CD4-positive, alpha-beta memory T cell (primary cell): ENCODE measurements around the gene CNPPD1. TPM values are rescaled to one million over a fixed set of nuclear protein-coding genes. Genes with fewer than 3 reads are reported as not detected.
A peak's percentile ranks its signal among the peaks of the same experiment; 100 is the strongest.

Experiments used
- CTCF ChIA-PET: fragments of 350-600 bp; sonication (Branson Sonifier 250); formaldehyde crosslinking; loops from one replicate; lab custom pipeline; 2021; ENCODE audit warnings: inconsistent platforms; ENCODE audit not compliant: partially characterized antibody; lab: Charles Lee
- POLR2A ChIA-PET: fragments of 350-600 bp; sonication (Branson Sonifier 250); formaldehyde crosslinking; loops from one replicate; lab custom pipeline; 2021; ENCODE audit not compliant: partially characterized antibody; lab: Charles Lee
- DNase-seq, 5 donors: peaks; one replicate each; pipeline versions ENCODE4 v3.0.0 to v3.0.0-alpha.2; 2020 to 2022; ENCODE audit warnings: mixed read lengths in 1 of 5
- H3K27ac ChIP-seq: one replicate; pipeline ENCODE4 v1.7.0; 2013; ENCODE audit warnings: low read depth, low read length
- H3K27me3 ChIP-seq: 2 replicates; pipeline ENCODE4 v1.7.0; 2013; ENCODE audit warnings: mild to moderate bottlenecking, low read length, moderate library complexity; ENCODE audit not compliant: insufficient read depth
- H3K36me3 ChIP-seq: 2 replicates; pipeline ENCODE4 v1.7.0; 2013; ENCODE audit warnings: mild to moderate bottlenecking, low read length, moderate library complexity; ENCODE audit not compliant: insufficient read depth
- H3K4me1 ChIP-seq: 2 replicates; pipeline ENCODE4 v1.7.0; 2013; ENCODE audit warnings: mild to moderate bottlenecking, low read length, moderate library complexity; ENCODE audit not compliant: insufficient read depth
- H3K4me3 ChIP-seq, 2 donors: one replicate each; pipeline ENCODE4 v1.7.0; 2013; ENCODE audit warnings: low read length in 2 of 2, mild to moderate bottlenecking in 1 of 2
- H3K9me3 ChIP-seq, 2 donors: one replicate each; pipeline ENCODE4 v1.7.0; 2013; ENCODE audit warnings: low read length in 2 of 2, control low read depth in 1 of 2; ENCODE audit not compliant: control insufficient read depth in 1 of 2
- H3K27ac Mint-ChIP-seq, 7 donors: one replicate each; pipeline ENCODE4 v1.8.0; 2020 to 2021; ENCODE audit warnings: mixed read lengths in 7 of 7, mild to moderate bottlenecking in 6 of 7, inconsistent platforms in 3 of 7, moderate library complexity in 3 of 7
- H3K27me3 Mint-ChIP-seq, 2 donors: one replicate each; pipeline ENCODE4 v1.8.0; 2020 to 2021; ENCODE audit warnings: mixed read lengths in 2 of 2
- H3K36me3 Mint-ChIP-seq, 2 donors: one replicate each; pipeline ENCODE4 v1.8.0; 2020 to 2021; ENCODE audit warnings: mixed read lengths in 2 of 2, inconsistent platforms in 1 of 2, mild to moderate bottlenecking in 1 of 2
- H3K4me1 Mint-ChIP-seq, 4 donors: one replicate each; pipeline ENCODE4 v1.8.0; 2020 to 2021; ENCODE audit warnings: mixed read lengths in 4 of 4, mild to moderate bottlenecking in 1 of 4
- H3K4me3 Mint-ChIP-seq, 8 donors: one replicate each; pipeline ENCODE4 v1.8.0; 2020 to 2021; ENCODE audit warnings: mixed read lengths in 8 of 8, mild to moderate bottlenecking in 7 of 8, moderate library complexity in 6 of 8, inconsistent platforms in 3 of 8
- H3K9me3 Mint-ChIP-seq, 8 donors: one replicate each; pipeline ENCODE4 v1.8.0; 2020 to 2021; ENCODE audit warnings: mixed read lengths in 8 of 8, mild to moderate bottlenecking in 5 of 8, inconsistent platforms in 3 of 8, moderate library complexity in 1 of 8
- intact Hi-C: fragments of 100-400 bp; cut with micrococcal nuclease; formaldehyde crosslinking; loops from one replicate; pipeline ENCODE4 v1.15.1; 2023
- polyA plus RNA-seq, 2 donors: library from polyadenylated mRNA; unstranded; fragments of 300-500 nt; fragmentation: Illumina TruSeq; gene quantifications; one replicate each; pipeline ENCODE4 v1.2.3, GENCODE V29; 2021
- total RNA-seq, 2 experiments: library from RNA; stranded (reverse); gene quantifications; one replicate each; pipeline ENCODE4 v1.2.3, GENCODE V29; 2021

Gene CNPPD1
- total and polyA plus RNA-seq, 4 experiments from 2014 or later, result 76.5 to 83.3 (median 80.7) TPM

GRCh38 chr2:219197388-219197787, 20.7 kb upstream of the CNPPD1 start:
- Histone ChIP-seq H3K9me3 (no peaks in the 10 kb centered on the region), H3K36me3 (no peaks in the 10 kb centered on the region), H3K4me3 (no peak overlapping the region), H3K27me3 (no peaks in the 10 kb centered on the region), H3K4me1 (no peaks in the 10 kb centered on the region), H3K27ac (no peak overlapping the region)
- intact Hi-C loops, result no loop called here
- Mint-ChIP-seq H3K27me3 (peaks cover 5 to 8% of the 10 kb centered on the region in 2 donors), H3K9me3 (no peaks in the 10 kb centered on the region), H3K27ac (no peak overlapping the region), H3K4me1 (peaks cover 2 to 8% (median 4%) of the 10 kb centered on the region in 4 donors), H3K4me3 (no peak overlapping the region), H3K36me3 (peaks cover 0 to 3% of the 10 kb centered on the region in 2 donors)
- POLR2A ChIA-PET, result interaction anchor here (0.8 to 2.6 kb wide), 2 partner anchors 9 to 17 kb away, joined by 3 to 13 read pairs; partner anchors contain the start of gene ZFAND2B
- no peak for DNase-seq
- CTCF ChIA-PET, result interaction anchor here (1.2 kb wide), 1 partner anchor 9 kb away, joined by 3 read pairs; no protein-coding TSS in a partner anchor

GRCh38 chr2:219186754-219187456, 10.2 kb upstream of the CNPPD1 start:
- Mint-ChIP-seq H3K4me1 (peaks cover 8 to 20% (median 8%) of the 10 kb centered on the region in 4 donors), H3K4me3 (no peak overlapping the region), H3K27me3 (no peaks in the 10 kb centered on the region), H3K27ac (peak overlapping the region in 5 of 7 donors; percentile 30 to 55 (median 49)), H3K36me3 (peaks cover 20 to 30% of the 10 kb centered on the region in 2 donors), H3K9me3 (no peaks in the 10 kb centered on the region)
- Histone ChIP-seq H3K27me3 (no peaks in the 10 kb centered on the region), H3K27ac (no peak overlapping the region), H3K36me3 (peaks cover 25% of the 10 kb centered on the region), H3K4me1 (peaks cover 13% of the 10 kb centered on the region), H3K9me3 (no peaks in the 10 kb centered on the region), H3K4me3 (no peak overlapping the region)
- POLR2A ChIA-PET, result no interaction called here
- no peak for DNase-seq
- intact Hi-C loops, result no loop called here
- CTCF ChIA-PET, result no interaction called here

- H3K36me3 ChIP-seq, result peaks cover 50% of the 10 kb centered on the region
- Mint-ChIP-seq H3K9me3 (no peaks in the 10 kb centered on the region), H3K4me1 (peaks cover 20 to 48% (median 30%) of the 10 kb centered on the region in 4 donors), H3K36me3 (peaks cover 32 to 51% of the 10 kb centered on the region in 2 donors), H3K4me3 (no peak overlapping the region), H3K27me3 (no peaks in the 10 kb centered on the region), H3K27ac (peak overlapping the region in 4 of 7 donors; percentile 36 to 81 (median 60))
- peaks cover 39% of the 10 kb centered on the region for H3K4me1 ChIP-seq
- intact Hi-C loops, result no loop called here
- no peak overlapping the region for H3K27ac ChIP-seq
- no peaks in the 10 kb centered on the region for H3K9me3 ChIP-seq
- ChIA-PET CTCF (interaction anchor here (1.2 to 5.6 kb wide), 5 partner anchors 9 to 111 kb away, joined by 3 to 22 read pairs (median 4); partner anchors contain the start of gene SLC23A3), POLR2A (interaction anchor here (0.7 to 1.6 kb wide), 3 partner anchors 12 to 66 kb away, joined by 3 to 4 read pairs (median 4); partner anchors contain the start of gene ZFAND2B)
- no peak overlapping the region for H3K4me3 ChIP-seq
- DNase-seq, result no peak
- no peaks in the 10 kb centered on the region for H3K27me3 ChIP-seq
Measured at GRCh38 chr2:219184121-219184520, 7.4 kb upstream of the CNPPD1 start.

GRCh38 chr2:219183151-219183772, 6.5 kb upstream of the CNPPD1 start:
- H3K27ac ChIP-seq, result no peak overlapping the region
- peaks cover 32 to 57% of the 10 kb centered on the region in 2 donors for H3K36me3 Mint-ChIP-seq
- H3K4me1 Mint-ChIP-seq, result peaks cover 26 to 54% (median 36%) of the 10 kb centered on the region in 4 donors
- H3K4me3 ChIP-seq, result no peak overlapping the region
- no peaks in the 10 kb centered on the region for H3K27me3 ChIP-seq
- H3K4me3 Mint-ChIP-seq, result no peak overlapping the region
- H3K27ac Mint-ChIP-seq, result peak overlapping the region; percentile 31 to 89 (median 70)
- no peaks in the 10 kb centered on the region for H3K9me3 Mint-ChIP-seq
- H3K9me3 ChIP-seq, result no peaks in the 10 kb centered on the region
- ChIA-PET POLR2A (interaction anchor here (1.2 to 5.3 kb wide), 3 partner anchors 23 to 66 kb away, joined by 4 to 44 read pairs (median 5); partner anchors contain the start of gene ZFAND2B), CTCF (interaction anchor here (1.0 to 5.6 kb wide), 5 partner anchors 10 to 112 kb away, joined by 3 to 22 read pairs (median 3); partner anchors contain the start of gene SLC23A3)
- peaks cover 50% of the 10 kb centered on the region for H3K36me3 ChIP-seq
- peaks cover 45% of the 10 kb centered on the region for H3K4me1 ChIP-seq
- intact Hi-C loops, result no loop called here
- no peaks in the 10 kb centered on the region for H3K27me3 Mint-ChIP-seq
- no peak for DNase-seq

- Histone ChIP-seq H3K9me3 (no peaks in the 10 kb centered on the region), H3K4me3 (no peak overlapping the region), H3K36me3 (peaks cover 50% of the 10 kb centered on the region), H3K4me1 (peaks cover 45% of the 10 kb centered on the region), H3K27me3 (no peaks in the 10 kb centered on the region), H3K27ac (peak overlapping the region; percentile 15)
- H3K27me3 Mint-ChIP-seq, result no peaks in the 10 kb centered on the region
- intact Hi-C loops, result no loop called here
- H3K27ac Mint-ChIP-seq, result peak overlapping the region in 6 of 7 donors; percentile 29 to 89 (median 68)
- peaks cover 27 to 56% (median 38%) of the 10 kb centered on the region in 4 donors for H3K4me1 Mint-ChIP-seq
- H3K9me3 Mint-ChIP-seq, result no peaks in the 10 kb centered on the region
- peak overlapping the region in 1 of 8 donors; percentile 63 for H3K4me3 Mint-ChIP-seq
- POLR2A ChIA-PET, result interaction anchor here (1.1 to 5.3 kb wide), 5 partner anchors 17 to 97 kb away, joined by 4 to 44 read pairs (median 6); partner anchors contain the start of genes ANKZF1, ATG9A, DNAJB2 and ZFAND2B
- CTCF ChIA-PET, result interaction anchor here (1.0 to 5.6 kb wide), 5 partner anchors 10 to 112 kb away, joined by 3 to 22 read pairs (median 3); partner anchors contain the start of gene SLC23A3
- peaks cover 32 to 61% of the 10 kb centered on the region in 2 donors for H3K36me3 Mint-ChIP-seq
- no peak for DNase-seq
Measured at GRCh38 chr2:219182331-219183150, 5.8 kb upstream of the CNPPD1 start.

GRCh38 chr2:219181531-219181930, 4.8 kb upstream of the CNPPD1 start:
- Mint-ChIP-seq H3K4me3 (peak overlapping the region in 3 of 8 donors; percentile 17 to 36 (median 27)), H3K4me1 (peaks cover 28 to 58% (median 41%) of the 10 kb centered on the region in 4 donors), H3K9me3 (no peaks in the 10 kb centered on the region), H3K27me3 (no peaks in the 10 kb centered on the region), H3K36me3 (peaks cover 32 to 66% of the 10 kb centered on the region in 2 donors), H3K27ac (peak overlapping the region in 6 of 7 donors; percentile 25 to 89 (median 66))
- CTCF ChIA-PET, result interaction anchor here (1.2 to 5.6 kb wide), 3 partner anchors 10 to 11 kb away, joined by 3 to 22 read pairs (median 4); partner anchors contain the start of gene SLC23A3
- H3K27ac ChIP-seq, result peak overlapping the region; percentile 15
- DNase-seq, result no peak
- H3K36me3 ChIP-seq, result peaks cover 50% of the 10 kb centered on the region
- intact Hi-C loops, result no loop called here
- peaks cover 45% of the 10 kb centered on the region for H3K4me1 ChIP-seq
- no peaks in the 10 kb centered on the region for H3K9me3 ChIP-seq
- POLR2A ChIA-PET, result interaction anchor here (0.9 to 5.3 kb wide), 8 partner anchors 11 to 98 kb away, joined by 3 to 44 read pairs (median 6); partner anchors contain the start of genes ABCB6, ANKZF1, DNAJB2 and ZFAND2B
- no peak overlapping the region for H3K4me3 ChIP-seq
- no peaks in the 10 kb centered on the region for H3K27me3 ChIP-seq
